Measurements from ENCODE around the gene FRY. TPM values are rescaled to one million over a fixed set of nuclear protein-coding genes. Genes with fewer than 3 reads are reported as not detected.

FRY gene
- total RNA-seq, 1 experiment from 2014 or later = 0.11 TPM

DNA sequence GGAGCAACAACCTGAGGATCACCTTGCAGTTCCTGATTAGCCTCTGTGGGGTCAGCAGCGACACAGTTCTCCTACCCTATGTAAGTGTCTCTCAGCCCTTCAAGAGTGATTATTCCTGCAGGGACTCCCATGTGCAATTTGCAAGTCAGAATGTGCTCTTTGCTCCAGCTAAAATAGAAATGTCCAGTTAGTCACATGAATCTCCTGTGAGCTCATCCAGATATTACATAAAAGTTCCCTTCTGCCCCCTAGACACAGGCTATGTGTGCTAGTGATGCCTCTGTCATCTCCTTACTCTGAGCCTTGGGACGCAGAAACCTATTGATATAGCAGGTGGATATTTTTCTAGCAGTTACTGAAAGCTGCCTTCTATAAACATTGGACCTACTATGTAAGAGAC, 178.1 kb downstream of the FRY start:
- no peak for DNase-seq (ENCODE audit: low read depth, low spot score)
- in situ Hi-C loops (cut with HindIII; ENCODE audit: low pct_unique_long_range_greater_than_20kb, low sequenced_read_pairs) = no loop called here

DNA sequence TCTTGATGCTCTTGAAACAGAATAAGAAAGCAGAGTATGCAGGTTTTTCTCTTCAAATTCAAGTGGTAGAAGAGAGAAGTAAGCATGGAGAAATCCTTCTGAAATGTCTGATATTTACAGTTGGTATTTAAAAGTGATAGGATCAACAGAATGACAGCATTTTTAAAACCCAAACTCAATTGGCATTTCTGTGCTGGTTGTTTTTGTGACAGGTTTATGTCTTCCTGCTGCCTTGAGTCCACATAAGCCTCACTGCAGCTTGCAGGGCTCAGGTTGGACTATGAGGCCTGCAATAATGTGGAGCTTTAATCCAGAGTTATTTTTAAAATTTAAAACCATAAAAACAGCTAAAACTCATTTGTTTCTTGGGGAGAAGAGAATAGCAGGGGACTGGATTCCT, 178.5 kb downstream of the FRY start:
- DNase-seq (ENCODE audit: low read depth, low spot score) = no peak
- in situ Hi-C loops (cut with HindIII; ENCODE audit: low pct_unique_long_range_greater_than_20kb, low sequenced_read_pairs) = no loop called here

DNA sequence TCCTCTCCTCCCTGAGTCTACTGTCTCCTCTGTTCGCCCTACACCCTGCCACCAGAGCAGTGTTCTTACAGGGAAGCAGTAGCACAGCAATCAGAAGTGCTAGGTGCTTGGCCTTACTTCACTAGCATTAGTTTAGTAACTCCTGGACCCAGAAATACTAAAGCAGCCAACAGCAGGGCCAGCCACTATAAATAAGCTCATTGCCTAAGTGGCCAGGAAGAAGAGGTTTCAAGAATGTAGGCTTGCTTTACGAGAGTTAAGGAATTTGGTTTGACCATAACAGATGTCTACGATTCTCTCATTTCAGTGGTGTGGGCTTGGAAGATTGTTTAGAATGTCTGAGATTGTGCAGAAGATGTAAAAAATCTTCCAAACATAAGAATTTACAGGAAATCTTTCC, 180.2 kb downstream of the FRY start:
- DNase-seq (ENCODE audit: low read depth, low spot score) = no peak
- in situ Hi-C loops (cut with HindIII; ENCODE audit: low pct_unique_long_range_greater_than_20kb, low sequenced_read_pairs) = no loop called here

DNA sequence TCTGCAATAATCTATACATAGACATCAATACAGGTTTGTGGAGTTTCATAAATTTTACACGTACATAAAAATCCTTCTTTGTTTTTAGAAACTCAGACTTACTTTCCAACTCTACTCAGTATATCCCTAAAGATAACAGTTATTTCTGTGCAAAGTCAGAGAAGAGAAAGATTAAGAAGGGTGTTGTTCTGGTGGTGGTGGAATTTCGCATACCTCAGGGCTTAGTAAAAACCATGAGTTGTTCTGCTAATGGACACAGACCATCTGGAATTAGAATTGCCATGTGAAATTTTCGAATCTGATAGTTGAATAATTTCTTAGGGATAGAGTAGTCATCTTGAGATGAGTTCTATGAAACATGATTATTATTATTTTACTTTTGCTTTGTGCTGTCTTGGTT, 180.8 kb downstream of the FRY start:
- DNase-seq (ENCODE audit: low read depth, low spot score) = no peak
- in situ Hi-C loops (cut with HindIII; ENCODE audit: low pct_unique_long_range_greater_than_20kb, low sequenced_read_pairs) = no loop called here

DNA sequence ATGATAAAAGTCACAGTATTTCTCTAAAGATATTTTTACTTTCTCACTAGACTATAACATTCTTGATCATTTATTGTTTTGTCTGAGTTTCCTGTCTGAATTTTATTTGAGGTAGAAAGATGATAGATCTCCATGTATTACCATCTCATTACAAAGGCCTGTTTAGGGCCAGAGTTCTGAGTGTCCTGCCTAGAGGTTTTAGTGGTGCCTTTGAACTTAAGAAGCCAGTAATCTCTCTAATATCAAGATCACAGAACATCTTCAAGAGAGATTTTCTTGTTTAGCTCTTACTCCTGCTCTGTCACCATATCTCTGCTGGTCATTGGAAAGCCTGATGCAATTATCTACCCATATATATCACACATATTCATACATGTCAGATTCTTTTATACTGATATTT, 182.1 kb downstream of the FRY start:
- no peak for DNase-seq (ENCODE audit: low read depth, low spot score)
- in situ Hi-C loops (cut with HindIII; ENCODE audit: low pct_unique_long_range_greater_than_20kb, low sequenced_read_pairs) = no loop called here

DNA sequence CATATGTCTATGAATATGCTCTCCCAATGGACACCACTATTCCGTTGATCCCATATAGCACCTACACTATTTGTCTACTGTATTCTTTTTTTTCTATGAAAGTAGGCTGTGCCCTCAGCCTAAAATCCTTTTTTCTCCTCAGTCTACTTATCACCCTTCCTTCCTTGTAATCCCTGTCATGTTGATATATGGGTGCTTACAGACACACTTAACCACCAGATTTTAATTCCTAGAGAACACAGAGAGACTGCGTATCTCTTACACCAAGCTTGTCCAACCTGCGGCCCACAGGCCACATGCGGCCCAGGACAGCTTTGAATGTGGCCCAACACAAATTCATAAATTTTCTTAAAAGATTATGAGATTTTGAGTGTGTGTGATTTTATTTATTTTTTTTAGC, 182.5 kb downstream of the FRY start:
- in situ Hi-C loops (cut with HindIII; ENCODE audit: low pct_unique_long_range_greater_than_20kb, low sequenced_read_pairs) = no loop called here
- DNase-seq (ENCODE audit: low read depth, low spot score) = no peak

DNA sequence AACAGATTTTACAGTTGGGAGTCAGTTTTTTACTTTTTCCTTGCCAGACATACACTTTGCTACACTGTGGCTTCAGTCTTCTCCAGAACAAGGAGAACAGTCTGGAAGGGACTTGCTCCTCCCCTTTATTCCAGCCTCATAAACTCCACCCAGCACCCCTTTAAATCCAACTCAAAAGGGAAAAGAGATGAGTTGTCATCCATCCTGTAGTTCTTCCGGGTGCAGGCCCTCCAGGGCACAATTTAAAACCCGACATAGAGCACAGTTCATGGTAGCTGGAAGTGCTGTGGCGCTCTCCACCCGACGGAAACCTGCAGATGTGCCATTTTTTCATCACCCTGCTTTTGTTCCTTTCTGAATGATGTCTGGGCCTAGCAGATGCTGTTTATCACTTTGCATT, 184.7 kb downstream of the FRY start:
- no peak for DNase-seq (ENCODE audit: low read depth, low spot score)
- in situ Hi-C loops (cut with HindIII; ENCODE audit: low pct_unique_long_range_greater_than_20kb, low sequenced_read_pairs) = no loop called here

DNA sequence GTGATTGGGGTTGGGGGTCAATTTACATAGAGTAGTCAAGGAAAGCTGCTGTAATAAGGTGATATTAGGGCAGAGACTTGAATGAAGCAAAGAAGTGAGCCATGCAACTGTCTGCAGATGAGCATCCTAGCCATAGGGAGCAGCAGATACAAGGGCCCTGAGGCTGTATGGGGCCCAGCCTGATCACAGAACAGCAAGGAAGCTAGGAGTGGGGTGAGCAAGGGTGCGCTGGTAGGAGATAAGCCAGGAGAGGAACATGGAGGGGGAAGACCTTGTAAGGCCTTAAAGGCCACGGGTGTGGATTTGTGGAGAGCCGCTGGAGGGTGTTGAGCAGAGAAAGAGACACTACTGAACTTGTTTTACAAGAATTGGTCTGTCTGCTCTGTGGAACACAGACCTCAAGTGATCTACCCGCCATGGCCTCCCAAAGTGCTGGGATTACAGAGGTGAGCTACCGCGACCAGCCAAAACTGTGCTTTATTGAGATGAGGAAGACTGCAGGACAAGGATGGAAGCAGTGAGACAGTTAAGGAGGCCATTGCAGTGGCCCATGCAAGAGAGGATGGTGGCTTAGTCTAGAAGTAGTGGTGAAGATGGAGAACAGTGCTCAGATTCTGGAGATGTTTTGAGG, 190.6 kb downstream of the FRY start:
- in situ Hi-C loops (cut with HindIII; ENCODE audit: low pct_unique_long_range_greater_than_20kb, low sequenced_read_pairs) = no loop called here
- DNase-seq (ENCODE audit: low read depth, low spot score) = no peak

DNA sequence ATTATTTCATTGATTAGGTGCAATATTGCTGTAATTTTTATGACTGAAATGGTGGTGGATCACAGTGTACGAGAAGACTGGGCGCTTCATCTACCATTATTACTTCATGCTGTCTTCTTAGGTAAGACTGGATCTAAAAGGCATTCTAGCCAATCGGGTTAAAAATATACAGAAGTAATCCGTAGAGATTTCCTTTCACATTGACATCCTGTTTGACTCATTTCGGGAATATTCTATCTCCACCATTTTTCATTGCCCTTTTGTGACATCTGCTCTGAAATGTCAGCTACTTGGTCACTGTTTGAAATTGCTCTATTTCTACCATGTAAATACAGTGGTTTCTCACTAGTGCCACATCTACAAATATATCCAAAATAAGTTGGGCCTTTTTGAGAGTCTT, 193.3 kb downstream of the FRY start:
- in situ Hi-C loops (cut with HindIII; ENCODE audit: low pct_unique_long_range_greater_than_20kb, low sequenced_read_pairs) = no loop called here
- DNase-seq (ENCODE audit: low read depth, low spot score) = no peak

DNA sequence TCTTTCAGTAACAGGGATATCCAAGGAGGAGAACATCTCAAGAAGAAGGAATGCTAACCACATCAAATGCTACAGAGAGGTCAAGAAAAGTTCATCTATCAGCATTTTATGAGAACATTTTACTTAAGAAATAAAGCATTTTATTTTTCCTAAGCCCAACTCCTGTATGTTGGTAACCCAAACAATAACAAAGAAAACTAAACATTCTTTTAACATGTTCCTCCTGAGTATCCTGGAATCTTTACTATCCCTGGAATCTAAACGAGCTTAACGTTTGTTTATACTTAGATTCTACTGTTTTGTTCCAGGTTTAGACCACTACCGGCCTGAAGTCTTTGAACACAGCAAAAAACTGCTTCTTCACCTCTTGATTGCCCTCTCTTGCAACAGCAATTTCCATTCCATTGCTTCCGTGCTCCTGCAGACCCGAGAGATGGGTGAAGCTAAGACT, 193.9 kb downstream of the FRY start:
- in situ Hi-C loops (cut with HindIII; ENCODE audit: low pct_unique_long_range_greater_than_20kb, low sequenced_read_pairs) = no loop called here

DNA sequence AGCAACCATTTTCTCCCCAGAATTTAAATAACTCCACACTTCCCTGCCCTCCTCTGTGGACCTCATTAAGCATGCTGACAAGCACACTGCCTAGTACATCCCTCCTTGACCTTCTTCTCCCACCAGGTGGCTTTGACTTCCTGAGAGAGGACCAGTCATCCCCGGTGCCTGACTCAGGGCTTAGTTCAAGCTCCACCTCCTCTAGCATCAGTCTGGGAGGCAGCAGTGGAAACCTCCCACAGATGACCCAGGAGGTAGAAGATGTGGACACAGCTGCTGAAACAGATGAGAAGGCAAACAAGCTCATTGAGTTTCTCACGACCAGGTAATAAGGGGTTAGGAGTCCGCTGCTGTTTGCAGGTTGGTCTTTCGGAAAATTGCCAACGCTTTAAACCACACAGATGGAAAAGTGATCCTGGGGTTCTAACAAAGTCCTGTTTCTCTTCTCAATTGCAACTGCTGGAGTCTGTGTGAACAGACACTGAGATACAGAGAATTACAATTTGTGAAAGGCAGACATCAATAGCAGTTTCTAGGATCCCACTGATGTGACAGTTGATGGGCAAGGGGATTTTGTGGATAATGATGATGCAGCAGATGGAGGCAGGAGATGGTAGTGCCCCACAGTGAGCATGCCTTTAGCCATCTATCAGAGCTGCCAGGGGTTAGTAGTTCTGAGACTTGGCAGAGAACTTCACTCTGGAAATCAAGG, 196.9 kb downstream of the FRY start:
- no peak for DNase-seq (ENCODE audit: low read depth, low spot score)
- in situ Hi-C loops (cut with HindIII; ENCODE audit: low pct_unique_long_range_greater_than_20kb, low sequenced_read_pairs) = no loop called here

More for the DNA sequence above, 193.9 kb downstream of the FRY start:
- DNase-seq (ENCODE audit: low read depth, low spot score) = no peak

DNA sequence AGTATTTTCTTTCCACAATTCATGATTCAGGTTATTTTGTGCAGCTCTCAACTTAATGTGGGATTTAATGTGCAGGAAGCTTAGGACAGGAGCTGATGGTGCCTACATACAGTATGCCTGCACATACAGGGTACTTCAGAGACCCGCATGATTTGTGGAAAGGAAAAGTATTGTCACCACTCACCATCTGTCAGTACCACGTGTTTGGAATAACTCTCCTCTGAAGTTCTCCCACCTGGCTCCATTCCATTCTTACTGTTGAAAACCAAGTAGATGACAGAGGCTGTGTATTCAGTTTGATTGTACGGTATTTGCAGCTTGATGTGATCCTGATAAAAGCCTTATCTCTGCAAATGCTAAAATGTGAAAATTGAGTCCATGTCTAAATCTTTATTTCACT, 197.9 kb downstream of the FRY start:
- in situ Hi-C loops (cut with HindIII; ENCODE audit: low pct_unique_long_range_greater_than_20kb, low sequenced_read_pairs) = no loop called here
- no peak for DNase-seq (ENCODE audit: low read depth, low spot score)

DNA sequence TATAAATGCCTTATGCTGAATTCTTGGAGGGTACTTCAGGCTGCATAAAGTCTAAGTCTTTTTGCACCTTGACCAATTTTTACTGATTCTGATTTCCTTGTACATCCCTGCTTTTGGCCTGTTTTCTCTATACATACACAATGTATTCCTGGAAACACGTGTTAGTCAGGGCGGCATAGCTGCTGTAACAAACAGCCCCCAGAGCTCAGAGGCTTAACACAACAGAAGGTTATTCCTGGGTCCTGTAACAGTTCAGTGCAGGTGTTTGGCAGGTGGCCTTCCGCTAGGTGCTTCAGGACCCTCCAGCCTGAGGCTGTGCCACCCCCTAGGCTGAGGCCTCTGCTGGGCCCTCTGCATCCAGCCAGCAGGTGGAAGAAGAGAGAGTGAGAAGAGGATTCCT, 200.7 kb downstream of the FRY start:
- in situ Hi-C loops (cut with HindIII; ENCODE audit: low pct_unique_long_range_greater_than_20kb, low sequenced_read_pairs) = no loop called here
- DNase-seq (ENCODE audit: low read depth, low spot score) = no peak

DNA sequence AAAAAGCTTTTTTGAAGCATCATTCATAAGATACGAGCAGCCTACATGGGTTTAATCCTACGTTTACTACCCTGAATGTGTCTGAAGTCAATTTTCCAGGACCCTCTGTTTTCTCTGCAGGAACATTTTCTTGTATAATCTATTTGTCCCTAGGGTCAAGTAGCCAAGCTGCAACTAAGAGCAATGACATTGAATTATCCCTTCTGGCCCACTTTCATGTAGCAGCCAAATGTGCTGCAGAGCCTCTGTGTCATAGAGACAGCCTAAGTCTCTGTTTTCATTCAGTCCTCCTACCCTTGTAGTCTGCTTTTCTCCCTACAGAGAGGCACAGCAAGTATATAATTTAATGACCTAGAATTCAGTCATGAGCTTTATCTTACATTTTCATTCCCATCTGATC, 201.5 kb downstream of the FRY start:
- DNase-seq (ENCODE audit: low read depth, low spot score) = no peak
- in situ Hi-C loops (cut with HindIII; ENCODE audit: low pct_unique_long_range_greater_than_20kb, low sequenced_read_pairs) = no loop called here

DNA sequence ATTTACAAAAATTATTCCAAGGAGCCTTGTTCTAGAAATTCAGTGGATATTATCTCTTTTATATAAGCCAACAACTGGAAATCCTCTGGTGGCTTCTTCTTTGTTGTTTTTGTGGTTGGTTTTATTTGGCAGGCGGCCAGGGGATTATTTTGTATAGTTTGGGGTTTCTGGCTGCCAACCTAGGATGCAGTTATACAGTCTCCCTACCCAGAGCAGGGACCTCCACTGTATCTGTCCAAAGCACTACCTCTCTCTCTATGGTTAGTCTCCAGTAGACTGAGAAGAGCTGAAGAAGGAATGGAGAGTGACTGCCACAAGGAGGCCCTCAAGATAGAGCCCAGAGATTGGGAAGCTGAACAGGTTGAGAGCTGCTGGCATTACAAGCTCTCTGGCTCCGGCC, 203.3 kb downstream of the FRY start:
- DNase-seq (ENCODE audit: low read depth, low spot score) = no peak
- in situ Hi-C loops (cut with HindIII; ENCODE audit: low pct_unique_long_range_greater_than_20kb, low sequenced_read_pairs) = no loop called here

DNA sequence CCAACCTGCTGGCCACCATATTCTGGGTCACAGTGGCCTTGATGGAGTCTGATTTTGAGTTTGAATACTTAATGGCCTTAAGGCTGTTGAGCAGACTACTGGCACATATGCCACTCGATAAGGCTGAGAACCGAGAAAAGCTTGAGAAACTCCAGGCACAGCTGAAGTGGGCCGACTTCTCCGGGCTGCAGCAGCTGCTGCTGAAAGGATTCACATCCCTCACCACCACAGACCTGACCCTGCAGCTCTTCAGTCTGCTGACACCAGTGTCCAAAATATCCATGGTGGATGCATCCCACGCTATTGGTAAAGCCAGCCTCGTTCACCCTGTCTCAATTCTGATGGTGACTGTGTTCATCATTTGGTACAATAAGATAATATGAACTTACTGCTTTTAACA, 206.1 kb downstream of the FRY start:
- no peak for DNase-seq (ENCODE audit: low read depth, low spot score)
- in situ Hi-C loops (cut with HindIII; ENCODE audit: low pct_unique_long_range_greater_than_20kb, low sequenced_read_pairs) = no loop called here

DNA sequence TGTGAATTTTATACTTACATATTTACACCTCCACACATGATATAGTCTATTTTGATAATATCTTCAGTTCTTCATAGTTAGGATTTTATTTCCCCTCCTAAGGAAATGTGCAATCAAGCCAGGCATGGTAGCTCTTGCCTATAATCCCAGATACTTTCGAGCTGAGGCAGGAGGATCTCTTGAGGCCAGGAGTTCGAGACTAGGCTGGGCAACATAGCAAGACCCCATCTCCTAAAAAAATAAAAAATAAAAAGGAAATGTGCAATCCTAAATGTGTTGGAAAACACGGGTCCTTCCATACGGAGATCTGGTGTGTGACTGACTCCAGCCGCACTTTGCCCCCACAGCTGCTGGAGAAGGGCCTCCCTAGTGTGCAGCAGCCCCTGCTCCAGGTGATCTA, 212.1 kb downstream of the FRY start:
- in situ Hi-C loops (cut with HindIII; ENCODE audit: low pct_unique_long_range_greater_than_20kb, low sequenced_read_pairs) = no loop called here
- DNase-seq (ENCODE audit: low read depth, low spot score) = no peak

DNA sequence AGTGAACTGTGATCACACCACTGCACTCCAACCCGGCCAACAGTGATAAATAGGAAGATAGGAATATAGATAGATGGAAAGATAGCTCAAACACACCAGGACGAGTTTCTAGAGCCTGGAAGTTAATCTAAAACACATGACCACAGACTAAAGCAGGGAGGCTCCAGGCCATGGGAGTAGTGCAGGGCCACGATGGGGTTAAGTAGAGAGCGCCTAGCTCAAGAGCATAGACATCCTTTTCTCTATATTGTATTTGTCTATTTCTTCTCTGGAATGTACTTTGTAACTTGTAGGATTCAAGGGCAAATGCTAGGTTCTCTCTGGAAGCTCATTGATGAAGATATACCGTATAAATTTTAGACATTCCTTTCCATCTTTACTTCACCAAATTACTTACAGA, 214.0 kb downstream of the FRY start:
- in situ Hi-C loops (cut with HindIII; ENCODE audit: low pct_unique_long_range_greater_than_20kb, low sequenced_read_pairs) = no loop called here
- DNase-seq (ENCODE audit: low read depth, low spot score) = no peak

DNA sequence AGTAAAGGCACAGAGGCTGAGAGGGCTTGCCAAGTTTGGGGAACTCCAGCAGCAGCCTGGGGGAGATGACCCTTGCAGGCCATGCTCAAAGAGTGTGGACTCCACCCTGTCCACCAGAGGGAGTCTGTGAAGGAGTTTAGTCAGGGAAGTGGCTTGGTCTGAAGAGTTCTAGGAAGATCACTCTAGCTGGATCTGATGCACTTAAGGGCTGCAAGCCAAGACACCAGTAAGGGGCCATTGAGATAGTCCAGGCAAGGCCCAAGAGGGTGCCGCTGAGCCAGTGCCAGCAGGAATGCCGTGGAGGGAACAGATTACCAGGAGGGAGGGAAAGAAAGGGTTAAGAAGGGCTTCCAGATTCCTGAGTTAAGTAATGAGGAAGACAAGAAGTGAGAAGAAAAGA, 214.9 kb downstream of the FRY start:
- in situ Hi-C loops (cut with HindIII; ENCODE audit: low pct_unique_long_range_greater_than_20kb, low sequenced_read_pairs) = no loop called here
- peak; percentile 91 for DNase-seq (ENCODE audit: low read depth, low spot score)

Measured in SK-MEL-5 (cell line).